NB4 (cell line): ENCODE data around the gene PRKAA2.

Experiments
- CTCF ChIP-seq: IDR thresholded peaks from one replicate; pipeline ENCODE4 v1.5.1; 2012; ENCODE audit warnings: low read depth, low read length
- MAX ChIP-seq: IDR thresholded peaks from 2 replicates; pipeline ENCODE4 v1.6.1; 2011; ENCODE audit warnings: low read depth, low read length
- MYC ChIP-seq: IDR thresholded peaks from 2 replicates; pipeline ENCODE4 v1.6.1; 2011; ENCODE audit warnings: low read depth, low read length
- POLR2A ChIP-seq: IDR thresholded peaks from 2 replicates; pipeline ENCODE4 v1.6.1; 2011; ENCODE audit warnings: mild to moderate bottlenecking; ENCODE audit not compliant: insufficient read length; ENCODE audit errors: extremely low read depth

GRCh38 chr1:56617141-56617540, 28.0 kb upstream of the PRKAA2 start:
- TF ChIP-seq POLR2A (no peak), CTCF (no peak), MAX (no peak), MYC (no peak)
